Activated T-helper 2 cell treated with anti-CD3 and anti-CD28 coated beads, Interferon-gamma antibody, Interleukin-2, Interleukin-4, amounts not matched to agents 10 μg/mL and 5 μg/mL and 100 μg/mL, durations not matched to agents 14 hours and 24 hours and 36 hours (primary cell): ENCODE data around the gene CAPNS2. TPM values are rescaled to one million over a fixed set of nuclear protein-coding genes. Genes with fewer than 3 reads are reported as not detected.
"Not testable (repeated sequence)": the region's sequence is repeated elsewhere in the genome, so short reads cannot be mapped to it uniquely, and the experiment has no call there.

ENCODE experiments used
- DNase-seq: peaks from one replicate; pipeline ENCODE4 v3.0.0; 2021; ENCODE audit warnings: low spot score
- H3K27ac Mint-ChIP-seq: one replicate; pipeline ENCODE4 v1.8.0; 2021; ENCODE audit warnings: mixed read lengths
- H3K27me3 Mint-ChIP-seq: one replicate; pipeline ENCODE4 v1.8.0; 2021; ENCODE audit warnings: low read depth, mixed read lengths
- H3K36me3 Mint-ChIP-seq: one replicate; pipeline ENCODE4 v1.8.0; 2021; ENCODE audit warnings: low read depth, mixed read lengths
- H3K4me1 Mint-ChIP-seq: one replicate; pipeline ENCODE4 v1.8.0; 2021; ENCODE audit warnings: low read depth, mixed read lengths
- H3K4me3 Mint-ChIP-seq: one replicate; pipeline ENCODE4 v1.8.0; 2021; ENCODE audit warnings: low read depth, mild to moderate bottlenecking, moderate library complexity, mixed read lengths
- H3K9me3 Mint-ChIP-seq: one replicate; pipeline ENCODE4 v1.8.0; 2021; ENCODE audit warnings: mixed read lengths
- intact Hi-C: fragments of 100-400 bp; cut with micrococcal nuclease; formaldehyde crosslinking; loops from one replicate; pipeline ENCODE4 v1.15.1; 2023
- total RNA-seq: library from RNA; stranded (reverse); gene quantifications from 2 replicates; pipeline ENCODE4 v1.2.3, GENCODE V29; 2022

Gene CAPNS2
- total RNA-seq, 1 donor from 2014 or later, result not detected

DNA sequence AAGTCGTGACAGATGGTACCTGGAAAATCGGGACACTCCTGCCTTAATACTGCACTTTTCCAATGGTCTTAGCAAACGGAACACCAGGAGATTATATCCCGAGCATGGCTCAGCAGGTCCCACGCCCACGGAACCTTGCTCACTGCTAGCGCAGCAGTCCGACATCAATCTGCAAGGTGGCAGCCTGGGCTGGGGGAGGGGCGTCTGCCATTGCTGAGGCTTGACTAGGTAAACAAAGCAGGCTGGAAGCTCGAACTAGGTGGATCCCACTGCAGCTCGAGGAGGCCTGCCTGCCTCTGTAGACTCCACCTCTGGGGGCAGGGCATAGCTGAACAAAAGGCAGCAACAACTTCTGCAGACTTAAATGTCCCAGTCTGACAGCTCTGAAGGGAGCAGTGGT, 49.2 kb downstream of the CAPNS2 start:
- H3K36me3 Mint-ChIP-seq, intact Hi-C loops, H3K4me1 Mint-ChIP-seq, H3K27ac Mint-ChIP-seq, H3K27me3 Mint-ChIP-seq, H3K9me3 Mint-ChIP-seq, DNase-seq, H3K4me3 Mint-ChIP-seq: not testable (repeated sequence)

Other genes starting within 250 kb of the CAPNS2 start
- gene IRX6, start 242.5 kb upstream of the CAPNS2 start, total RNA-seq, result not detected in 2 replicates
- 0.11 and 0.34 TPM in 2 replicates for gene MMP2, start 87.5 kb upstream of the CAPNS2 start, total RNA-seq
- gene LPCAT2, start 57.6 kb upstream of the CAPNS2 start, total RNA-seq, result 4.1 and 4.7 TPM in 2 replicates
- not detected in 2 replicates for gene SLC6A2, start 89.3 kb downstream of the CAPNS2 start, total RNA-seq